H1 (cell line): ENCODE data around the gene SPAG17. TPM values are rescaled to one million over a fixed set of nuclear protein-coding genes. Genes with fewer than 3 reads are reported as not detected.

Experiments used
- CTCF ChIA-PET: fragments of 300-600 bp; sonication (Branson Sonifier 250); formaldehyde crosslinking; loops from one replicate; lab custom pipeline; 2021; ENCODE audit not compliant: partially characterized antibody; lab: Charles Lee
- POLR2A ChIA-PET: fragments of 300-600 bp; sonication (Branson Sonifier 250); formaldehyde crosslinking; loops from one replicate; lab custom pipeline; 2021; ENCODE audit warnings: inconsistent platforms; ENCODE audit not compliant: partially characterized antibody; lab: Charles Lee
- DNase-seq, 2 experiments: peaks; one replicate each; pipeline versions ENCODE4 v3.0.0 to v3.0.0-alpha.2; 2010 to 2022; ENCODE audit warnings: low spot score in 2 of 2, low read depth in 1 of 2, mixed read lengths in 1 of 2
- FAIRE-seq: peaks from 2 replicates; lab custom pipeline; 2011; peaks lifted over from hg19 to GRCh38; lab: Jason Lieb, UNC
- H2AFZ ChIP-seq: 2 replicates; pipeline ENCODE4 v1.8.1; 2012; ENCODE audit warnings: low read length, inconsistent platforms
- H2AK5ac ChIP-seq: 2 replicates; pipeline ENCODE4 v1.6.1; 2013; ENCODE audit warnings: low read depth, low read length
- H2BK120ac ChIP-seq: replicated peaks from 2 replicates; pipeline ENCODE3; 2013; ENCODE audit warnings: low read depth, low read length, inconsistent platforms
- H2BK12ac ChIP-seq: 2 replicates; pipeline ENCODE4 v1.6.1; 2013; ENCODE audit warnings: low read depth, low read length
- H2BK15ac ChIP-seq: 2 replicates; pipeline ENCODE4 v1.6.1; 2013; ENCODE audit warnings: low read length
- H2BK20ac ChIP-seq: 2 replicates; pipeline ENCODE4 v1.6.1; 2013; ENCODE audit warnings: low read length
- H2BK5ac ChIP-seq: 2 replicates; pipeline ENCODE4 v1.6.1; 2013; ENCODE audit warnings: low read depth, low read length
- H3K14ac ChIP-seq: 2 replicates; pipeline ENCODE4 v1.6.1; 2013; ENCODE audit warnings: inconsistent platforms; ENCODE audit not compliant: insufficient read length
- H3K18ac ChIP-seq: 2 replicates; pipeline ENCODE4 v1.6.1; 2013; ENCODE audit warnings: low read length; ENCODE audit errors: extremely low read depth
- H3K23ac ChIP-seq: 2 replicates; pipeline ENCODE4 v1.6.1; 2013; ENCODE audit warnings: inconsistent platforms; ENCODE audit not compliant: insufficient read length
- H3K23me2 ChIP-seq: 2 replicates; pipeline ENCODE4 v1.6.1; 2013; ENCODE audit warnings: low read depth, low read length
- H3K27ac ChIP-seq: 2 replicates; pipeline ENCODE4 v1.6.1; 2011; ENCODE audit warnings: low read depth, low read length, inconsistent platforms
- H3K27me3 ChIP-seq, 4 experiments: replicated peaks in 1 of 4; 1 replicate in 1 of 4; 2 replicates in 3 of 4; pipeline versions ENCODE4 v1.6.1 to v1.8.1; 2011 to 2013; ENCODE audit warnings: low read length in 3 of 4, mild to moderate bottlenecking in 3 of 4, inconsistent platforms in 2 of 4, mixed read lengths in 2 of 4, moderate library complexity in 1 of 4; ENCODE audit not compliant: control insufficient read depth in 3 of 4, insufficient read depth in 3 of 4; ENCODE audit errors: extremely low read depth in 1 of 4
- H3K36me3 ChIP-seq, 4 experiments: 2 replicates each; pipeline versions ENCODE4 v1.6.1 to v1.8.1; 2011 to 2013; ENCODE audit warnings: mild to moderate bottlenecking in 4 of 4, low read length in 3 of 4, moderate library complexity in 2 of 4, control low read depth in 1 of 4, inconsistent platforms in 1 of 4; ENCODE audit not compliant: insufficient read depth in 4 of 4, control insufficient read depth in 2 of 4
- H3K4ac ChIP-seq: replicated peaks from 2 replicates; pipeline ENCODE3; 2013; ENCODE audit warnings: low read length, low read depth, mixed read lengths, inconsistent platforms; ENCODE audit not compliant: insufficient read length
- H3K4me1 ChIP-seq, 4 experiments: replicated peaks in 1 of 4; 1 replicate in 1 of 4; 2 replicates in 3 of 4; pipeline versions ENCODE4 v1.6.1 to v1.8.1; 2011 to 2013; ENCODE audit warnings: low read length in 3 of 4, inconsistent platforms in 2 of 4, mixed read lengths in 1 of 4; ENCODE audit not compliant: insufficient read depth in 4 of 4, control insufficient read depth in 3 of 4
- H3K4me2 ChIP-seq, 2 experiments: 2 replicates each; pipeline versions ENCODE4 v1.6.1 to v1.8.1; 2011 to 2013; ENCODE audit warnings: low read depth in 2 of 2, low read length in 2 of 2, control low read depth in 1 of 2, inconsistent platforms in 1 of 2, mild to moderate bottlenecking in 1 of 2; ENCODE audit not compliant: insufficient read depth in 1 of 2
- H3K4me3 ChIP-seq, 4 experiments: fragments of 200-600, 300-600 bp in 1 of 4; sonication (generic), shearing (Covaris generic), sonication (Bioruptor Twin) in 1 of 4; 2 replicates each; pipeline versions ENCODE4 v1.5.1 to v1.8.1; 2011 to 2016; ENCODE audit warnings: low read length in 4 of 4, low read depth in 3 of 4, control low read depth in 2 of 4, inconsistent platforms in 2 of 4, mild to moderate bottlenecking in 2 of 4, mixed read lengths in 1 of 4, moderate library complexity in 1 of 4; ENCODE audit not compliant: insufficient read depth in 2 of 4; ENCODE audit errors: extremely low read depth in 1 of 4
- H3K56ac ChIP-seq: replicated peaks from 2 replicates; pipeline ENCODE3; 2013; ENCODE audit warnings: low read depth, mild to moderate bottlenecking, mixed read lengths, low read length, inconsistent platforms; ENCODE audit not compliant: insufficient read length
- H3K79me1 ChIP-seq: 2 replicates; pipeline ENCODE4 v1.6.1; 2013; ENCODE audit warnings: low read depth, low read length, control low read depth
- H3K79me2 ChIP-seq, 2 experiments: 2 replicates each; pipeline versions ENCODE4 v1.6.1 to v1.8.1; 2012 to 2013; ENCODE audit warnings: low read length in 2 of 2, mild to moderate bottlenecking in 2 of 2, inconsistent platforms in 1 of 2; ENCODE audit not compliant: insufficient read depth in 2 of 2, control insufficient read depth in 1 of 2
- H3K9ac ChIP-seq, 4 experiments: replicated peaks in 1 of 4; 1 replicate in 1 of 4; 2 replicates in 3 of 4; pipeline versions ENCODE4 v1.6.1 to v1.8.1; 2011 to 2013; ENCODE audit warnings: low read depth in 3 of 4, low read length in 3 of 4, control low read depth in 2 of 4, mild to moderate bottlenecking in 2 of 4, moderate library complexity in 2 of 4, inconsistent platforms in 1 of 4; ENCODE audit errors: extremely low read depth in 1 of 4
- H3K9me3 ChIP-seq, 2 experiments: 2 replicates each; pipeline versions ENCODE4 v1.6.1 to v1.8.1; 2012 to 2013; ENCODE audit warnings: mild to moderate bottlenecking in 2 of 2, moderate library complexity in 2 of 2, control low read depth in 1 of 2, inconsistent platforms in 1 of 2, low read depth in 1 of 2, low read length in 1 of 2, mixed read lengths in 1 of 2; ENCODE audit not compliant: insufficient read depth in 2 of 2
- H4K20me1 ChIP-seq, 2 experiments: replicated peaks in 1 of 2; 2 replicates each; pipeline versions ENCODE3 to v1.8.1; 2011 to 2013; ENCODE audit warnings: inconsistent platforms in 2 of 2, low read length in 2 of 2, mild to moderate bottlenecking in 1 of 2; ENCODE audit not compliant: insufficient read depth in 2 of 2, control insufficient read depth in 1 of 2
- H4K5ac ChIP-seq: 2 replicates; pipeline ENCODE4 v1.6.1; 2013; ENCODE audit warnings: low read length, low read depth, mixed read lengths, inconsistent platforms; ENCODE audit not compliant: insufficient read length
- H4K8ac ChIP-seq: 2 replicates; pipeline ENCODE4 v1.8.0; 2013; ENCODE audit warnings: mild to moderate bottlenecking, moderate library complexity, low read length, inconsistent platforms; ENCODE audit not compliant: insufficient read depth; ENCODE audit errors: extremely low read depth
- H4K91ac ChIP-seq: replicated peaks from 2 replicates; pipeline ENCODE3; 2013; ENCODE audit warnings: low read length, mixed read lengths, inconsistent platforms; ENCODE audit not compliant: insufficient read length
- ASH2L ChIP-seq: fragments of 200-600, 300-600 bp; sonication (generic); IDR thresholded peaks from one replicate; pipeline ENCODE4 v1.7.1; 2017; ENCODE audit warnings: low read length
- ATF3 ChIP-seq: IDR thresholded peaks from 2 replicates; pipeline ENCODE4 v1.6.1; 2011; ENCODE audit warnings: low read depth, mild to moderate bottlenecking, low read length; ENCODE audit not compliant: insufficient read depth
- BRCA1 ChIP-seq: IDR thresholded peaks from 2 replicates; pipeline ENCODE4 v1.6.1; 2012; ENCODE audit warnings: low read depth, low read length, improper control_type of control experiment
- CTCF ChIP-seq, 3 experiments: IDR thresholded peaks; 1 replicate in 2 of 3; 2 replicates in 1 of 3; pipeline versions ENCODE4 v1.5.1 to v1.6.1; 2011; ENCODE audit warnings: low read length in 3 of 3, mild to moderate bottlenecking in 3 of 3, inconsistent platforms in 2 of 3, low read depth in 1 of 3, moderate library complexity in 1 of 3; ENCODE audit not compliant: insufficient read depth in 1 of 3; ENCODE audit errors: control extremely low read depth in 1 of 3
- EGR1 ChIP-seq: IDR thresholded peaks from 2 replicates; pipeline ENCODE4 v1.6.1; 2011; ENCODE audit warnings: low read depth, low read length, borderline replicate concordance
- FOSL1 ChIP-seq: IDR thresholded peaks from 2 replicates; pipeline ENCODE4 v1.6.1; 2011; ENCODE audit warnings: mild to moderate bottlenecking, low read depth, low read length, moderate library complexity; ENCODE audit not compliant: insufficient read depth
- NRF1 ChIP-seq: IDR thresholded peaks from 2 replicates; pipeline ENCODE4 v1.6.1; 2011; ENCODE audit warnings: mild to moderate bottlenecking, low read depth, low read length, improper control_type of control experiment
- RXRA ChIP-seq: IDR thresholded peaks from 2 replicates; pipeline ENCODE4 v1.6.1; 2011; ENCODE audit warnings: low read depth, mild to moderate bottlenecking, low read length, moderate library complexity; ENCODE audit not compliant: insufficient read depth
- SAP30 ChIP-seq: fragments of 300-600 bp; sonication (generic); IDR thresholded peaks from 2 replicates; pipeline ENCODE4 v1.7.1; 2012; ENCODE audit warnings: low read length, moderate library complexity, mild to moderate bottlenecking, inconsistent platforms; ENCODE audit not compliant: insufficient read depth, insufficient replicate concordance
- SP4 ChIP-seq: IDR thresholded peaks from 2 replicates; pipeline ENCODE4 v1.6.1; 2012; ENCODE audit warnings: low read length, inconsistent platforms
- TAF7 ChIP-seq: optimal IDR thresholded peaks from 2 replicates; pipeline ENCODE3; 2011; ENCODE audit warnings: low read depth, mild to moderate bottlenecking, inconsistent platforms, low read length, moderate library complexity, borderline replicate concordance
- WGBS, 2 experiments: shearing (Covaris generic) in 1 of 2; methylation state at CpG; one replicate each; pipeline versions ENCODE4 v1.1.6 to v1.1.7; 2013 to 2015; ENCODE audit warnings: low lambda C conversion rate in 2 of 2, mixed read lengths in 2 of 2, inconsistent platforms in 1 of 2, low coverage in 1 of 2, missing lambda C conversion rate in 1 of 2; ENCODE audit not compliant: insufficient replicate concordance in 2 of 2, insufficient coverage in 1 of 2, insufficient read length in 1 of 2; ENCODE audit errors: extremely low coverage in 1 of 2, missing lambda C conversion rate in 1 of 2; 5-methylcytosine and 5-hydroxymethylcytosine counted together
- polyA plus RNA-seq, 7 experiments: library from polyadenylated mRNA; depleted of rRNA in 3 of 7; stranded (reverse) in 5 of 7; unstranded in 2 of 7; fragments of >200 nt in 5 of 7; fragments of 200-250 nt in 2 of 7; gene quantifications; 1 replicate in 5 of 7; 2 replicates in 1 of 7; 4 replicates in 1 of 7; pipeline versions ENCODE4 v1.2.1 to v1.2.3, GENCODE V29; 2011 to 2013; ENCODE audit warnings: missing spikeins in 2 of 7, mixed read lengths in 2 of 7
- total RNA-seq: library from RNA; stranded (reverse); fragmentation: NEBNext Ultra II Directional; extraction: Animal tissue kit (Norgen Biotek cat#: 25700); gene quantifications from 2 replicates; pipeline ENCODE4 v1.2.1, GENCODE V29; 2021

The SPAG17 gene
- total and polyA plus RNA-seq, 2 of the 8 experiments (the other 6 are each of a cell fraction or from before 2014, with no cell fraction given): 0.56 to 0.62 TPM

GRCh38 chr1:118214866-118215265, 29.8 kb upstream of the SPAG17 start:
- no peak overlapping the region for H3K14ac ChIP-seq
- no peak overlapping the region for H2BK5ac ChIP-seq
- no peak overlapping the region for H3K18ac ChIP-seq
- peaks cover 0 to 1% (median 0%) of the 10 kb centered on the region in 4 experiments; a peak in 1 of 7 replicates for H3K27me3 ChIP-seq
- no peak overlapping the region for H3K4ac ChIP-seq
- H3K9me3 ChIP-seq: no peaks in the 10 kb centered on the region
- H4K8ac ChIP-seq: no peak overlapping the region
- DNase-seq (no peak), FAIRE-seq (no peak)
- H3K36me3 ChIP-seq: no peaks in the 10 kb centered on the region
- H4K91ac ChIP-seq: no peak overlapping the region
- no peak overlapping the region for H2AK5ac ChIP-seq
- H3K4me1 ChIP-seq: no peaks in the 10 kb centered on the region
- H2AFZ ChIP-seq: no peak overlapping the region
- H3K27ac ChIP-seq: no peak overlapping the region
- no peak overlapping the region for H4K5ac ChIP-seq
- H3K23ac ChIP-seq: no peak overlapping the region
- no peaks in the 10 kb centered on the region for H3K79me2 ChIP-seq
- no peak overlapping the region for H2BK15ac ChIP-seq
- 93% methylated on average over 2 of the region's 2 CpGs; no CpG with 5 or more reads in 1 of the 2 experiments for WGBS, 2 experiments
- CTCF ChIA-PET: interaction anchor here (0.5 to 1.5 kb wide), 3 partner anchors 8 to 538 kb away, joined by 3 to 5 read pairs (median 3); no protein-coding TSS in a partner anchor
- H3K4me2 ChIP-seq: no peak overlapping the region
- no peak overlapping the region for H2BK20ac ChIP-seq
- H4K20me1 ChIP-seq: no peaks in the 10 kb centered on the region
- no peaks in the 10 kb centered on the region for H3K79me1 ChIP-seq
- no peak overlapping the region for H3K56ac ChIP-seq
- H2BK12ac ChIP-seq: no peak overlapping the region
- no peak overlapping the region for H3K9ac ChIP-seq
- H3K4me3 ChIP-seq: no peak overlapping the region
- H2BK120ac ChIP-seq: no peak overlapping the region
- POLR2A ChIA-PET: no interaction called here
- peaks cover 2% of the 10 kb centered on the region; the same call in 1 of the 2 replicates for H3K23me2 ChIP-seq
- TF ChIP-seq ATF3: no peak
- no peak for TF ChIP-seq RXRA
- no peak for TF ChIP-seq CTCF (IDR thresholded peaks at IDR 0.05; ENCODE audit: control extremely low read depth in 1 of 3, insufficient read depth in 1 of 3, low read depth in 1 of 3, low read length in 3 of 3)
- TF ChIP-seq ASH2L: no peak
- TF ChIP-seq NRF1: no peak
- no peak for TF ChIP-seq TAF7
- no peak for TF ChIP-seq BRCA1
- no peak for TF ChIP-seq SP4
- TF ChIP-seq FOSL1: no peak
- TF ChIP-seq SAP30: no peak
- no peak for TF ChIP-seq EGR1
